ENCODE data around the gene MYBBP1A.

Gene MYBBP1A

DNA sequence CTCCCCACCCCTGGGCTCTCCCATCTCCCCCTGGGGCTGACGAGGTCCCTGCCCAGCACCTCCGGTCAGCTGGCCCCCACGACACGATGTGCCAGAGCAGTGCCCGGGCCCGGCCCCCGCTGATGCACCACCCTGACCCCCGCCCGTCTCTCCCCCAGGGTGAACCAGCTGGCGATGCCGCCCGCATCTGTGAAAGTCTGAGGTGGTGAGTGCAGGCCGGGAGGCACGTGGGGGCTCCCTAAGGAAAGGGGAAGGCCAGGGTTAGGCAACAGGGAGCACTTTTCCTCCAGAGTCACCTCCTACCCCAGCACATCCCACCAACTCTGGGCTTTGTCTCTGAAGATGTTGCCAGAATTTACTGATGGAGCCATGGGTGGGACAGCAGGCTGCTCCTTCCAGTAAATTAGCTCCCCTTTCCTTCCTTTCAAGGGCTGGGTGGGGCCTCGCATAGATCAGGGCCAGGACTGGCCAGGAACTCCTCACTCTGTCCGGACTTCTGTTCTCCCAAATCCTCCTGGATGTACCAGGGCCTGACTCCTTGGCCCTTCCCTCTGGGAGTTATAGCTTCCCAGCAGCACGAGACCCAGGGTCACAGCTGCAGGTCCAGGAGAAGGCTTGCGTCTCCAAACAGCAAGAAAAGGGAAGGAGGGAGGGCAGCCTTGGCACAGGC, 18.3 kb downstream of the MYBBP1A start:
- no peak for DNase-seq (ENCODE audit: low read depth)

DNA sequence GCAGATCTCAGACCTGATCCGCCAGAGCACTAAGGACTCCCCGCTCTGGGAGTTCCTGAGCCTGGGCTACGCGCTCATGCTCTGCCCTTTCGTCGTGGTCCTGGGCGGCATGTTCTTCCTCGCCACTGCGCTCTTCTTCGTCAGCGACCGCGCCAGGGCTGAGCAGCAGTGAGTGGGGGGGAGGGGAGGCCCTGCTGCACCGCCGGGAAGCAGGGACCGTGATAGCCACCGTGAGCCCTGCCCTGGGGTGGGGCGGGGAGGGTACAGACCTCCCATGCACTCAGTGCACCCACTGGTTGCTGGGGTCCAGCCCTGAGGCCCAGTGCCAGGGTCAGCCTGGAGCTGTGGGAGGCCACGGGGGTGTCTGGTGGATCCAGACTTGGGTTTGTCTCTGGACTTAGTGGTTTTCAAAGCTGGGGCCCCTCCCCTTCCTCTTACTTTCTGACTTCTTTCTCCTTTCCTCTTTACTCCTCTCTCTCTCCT, 18.9 kb downstream of the MYBBP1A start:
- DNase-seq (ENCODE audit: low read depth): no peak

DNA sequence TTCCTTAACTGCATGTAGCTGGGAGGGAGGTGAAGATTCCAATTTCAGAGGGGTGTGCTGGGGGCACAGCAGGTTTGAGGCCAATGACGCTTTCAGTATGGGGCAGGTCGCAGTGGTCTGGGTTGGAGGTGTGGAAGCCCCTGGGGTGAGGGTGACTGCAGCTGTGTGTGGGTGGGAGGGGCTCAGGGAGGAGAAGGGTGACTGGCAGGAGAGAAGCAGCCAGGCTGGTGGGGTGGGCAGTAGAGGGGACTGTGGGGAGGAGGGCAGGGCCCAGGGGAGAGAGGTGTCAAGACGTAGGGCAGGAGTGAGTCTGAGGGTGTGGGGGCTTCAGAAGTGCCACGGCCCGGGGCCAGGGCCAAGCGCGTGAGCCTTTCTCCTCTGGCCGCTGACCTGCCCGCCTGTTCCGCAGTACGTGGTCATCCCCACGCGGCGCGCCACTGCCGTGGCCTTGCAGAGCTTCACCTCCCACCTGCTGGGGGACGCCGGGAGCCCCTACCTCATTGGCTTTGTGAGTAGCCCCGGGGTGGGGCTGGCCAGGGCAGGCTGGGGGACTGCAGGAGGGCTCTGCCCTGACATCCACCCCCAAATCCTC, 19.4 kb downstream of the MYBBP1A start:
- no peak for DNase-seq (ENCODE audit: low read depth)

DNA sequence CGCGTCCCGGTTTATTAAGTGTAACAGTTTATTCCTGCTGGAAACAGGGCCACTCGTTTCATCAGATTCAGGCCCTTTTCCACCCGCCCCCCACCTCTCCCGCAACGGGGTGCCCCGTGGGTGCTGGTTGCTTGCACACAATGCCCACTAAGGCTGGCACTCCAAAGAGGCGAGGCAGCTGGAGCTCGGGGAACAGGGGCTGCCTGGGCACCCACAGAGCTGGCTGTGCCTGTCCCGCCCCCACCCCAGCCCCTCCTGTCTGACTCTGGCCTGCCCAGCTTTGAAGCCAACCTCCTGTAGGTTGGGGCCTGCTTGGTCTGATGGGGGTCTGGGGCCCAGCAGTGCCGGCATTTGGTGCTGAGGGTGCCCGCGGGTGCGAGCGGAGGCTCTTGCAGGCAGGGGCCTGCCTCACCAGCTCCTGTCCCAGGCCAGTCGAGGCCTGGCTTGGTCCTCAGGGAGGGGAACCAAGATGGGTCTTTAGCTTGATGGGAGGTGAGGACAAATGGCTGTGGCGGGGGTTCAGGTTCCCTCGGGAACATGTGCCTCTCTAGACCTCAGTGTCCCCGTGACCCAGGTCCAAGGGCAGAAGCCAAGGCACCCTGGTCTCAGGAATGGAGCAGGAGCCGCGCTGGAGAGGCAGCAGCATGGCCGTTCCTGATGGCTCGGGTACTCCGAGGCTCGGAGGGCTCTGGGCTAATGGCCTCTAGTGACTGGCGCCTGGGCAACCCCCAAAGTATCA, 20.1 kb downstream of the MYBBP1A start:
- no peak for DNase-seq (ENCODE audit: low read depth)

DNA sequence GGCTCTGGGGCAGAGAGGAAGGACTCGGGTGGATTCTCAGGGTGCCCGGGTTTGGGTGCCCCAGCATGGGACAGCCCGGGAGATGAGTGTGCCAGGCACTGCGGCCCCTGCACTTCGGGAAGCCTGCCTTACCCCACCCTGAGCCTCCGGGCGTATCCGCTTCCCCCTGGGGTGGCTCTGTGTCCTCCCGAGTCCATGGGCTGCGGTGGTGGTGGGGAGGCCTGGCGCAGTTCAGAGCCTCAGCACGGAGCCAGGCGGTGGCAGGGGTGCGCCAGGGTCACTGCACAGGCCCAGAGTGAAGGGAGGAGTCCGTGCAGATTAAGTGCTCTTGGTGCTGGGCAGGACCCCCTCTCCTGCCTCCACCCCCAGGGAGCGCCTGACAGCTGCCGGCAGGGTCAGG, 20.7 kb downstream of the MYBBP1A start:
- no peak for DNase-seq (ENCODE audit: low read depth)

DNA sequence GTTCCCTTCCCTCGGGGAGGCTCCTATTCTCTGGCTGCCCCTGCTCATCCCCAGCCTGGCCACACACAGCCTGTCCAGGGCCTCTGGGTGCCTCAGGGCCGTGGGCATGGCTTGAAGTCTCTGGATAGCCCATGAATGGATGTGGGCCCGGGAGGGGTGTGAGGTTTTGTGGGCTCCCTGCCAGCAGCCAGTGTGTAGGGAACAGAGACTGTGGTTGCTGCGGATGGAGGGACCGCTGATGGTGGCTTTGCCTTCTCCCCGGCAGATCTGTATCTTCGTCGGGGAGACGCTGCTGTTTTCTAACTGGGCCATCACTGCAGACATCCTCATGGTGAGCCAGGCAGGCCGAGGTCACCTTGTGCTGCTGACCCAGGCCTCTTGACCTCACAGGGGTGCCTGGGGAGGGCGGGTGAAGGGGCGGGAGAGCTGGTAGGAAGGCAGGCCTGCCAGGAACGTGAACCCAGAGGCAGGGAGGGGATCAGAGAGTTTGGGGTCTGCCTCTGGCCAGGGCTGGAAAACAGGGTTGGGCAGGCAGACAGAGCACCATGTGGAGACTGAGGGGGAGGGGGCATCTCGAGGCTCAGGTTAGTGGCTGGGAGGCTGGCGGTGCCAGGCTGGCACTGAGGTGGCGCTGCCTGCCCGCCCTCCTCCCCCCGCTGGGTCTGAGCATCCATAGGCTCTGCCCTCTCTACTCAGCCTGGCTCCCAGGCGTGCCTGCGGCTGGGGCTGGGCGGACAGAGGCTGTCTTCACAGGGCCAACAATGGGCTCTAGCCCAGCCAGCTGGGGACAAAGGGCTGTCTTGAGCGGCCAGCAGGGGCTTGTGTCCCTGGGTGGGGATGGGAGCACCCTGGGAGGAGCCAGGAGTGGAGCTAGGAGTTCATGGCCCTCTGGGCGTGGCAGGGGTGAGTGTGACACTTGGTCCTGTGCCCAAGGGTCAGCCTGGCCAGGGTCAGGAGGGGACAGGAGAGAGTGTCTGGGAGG, 21.4 kb downstream of the MYBBP1A start:
- DNase-seq (ENCODE audit: low read depth): no peak

DNA sequence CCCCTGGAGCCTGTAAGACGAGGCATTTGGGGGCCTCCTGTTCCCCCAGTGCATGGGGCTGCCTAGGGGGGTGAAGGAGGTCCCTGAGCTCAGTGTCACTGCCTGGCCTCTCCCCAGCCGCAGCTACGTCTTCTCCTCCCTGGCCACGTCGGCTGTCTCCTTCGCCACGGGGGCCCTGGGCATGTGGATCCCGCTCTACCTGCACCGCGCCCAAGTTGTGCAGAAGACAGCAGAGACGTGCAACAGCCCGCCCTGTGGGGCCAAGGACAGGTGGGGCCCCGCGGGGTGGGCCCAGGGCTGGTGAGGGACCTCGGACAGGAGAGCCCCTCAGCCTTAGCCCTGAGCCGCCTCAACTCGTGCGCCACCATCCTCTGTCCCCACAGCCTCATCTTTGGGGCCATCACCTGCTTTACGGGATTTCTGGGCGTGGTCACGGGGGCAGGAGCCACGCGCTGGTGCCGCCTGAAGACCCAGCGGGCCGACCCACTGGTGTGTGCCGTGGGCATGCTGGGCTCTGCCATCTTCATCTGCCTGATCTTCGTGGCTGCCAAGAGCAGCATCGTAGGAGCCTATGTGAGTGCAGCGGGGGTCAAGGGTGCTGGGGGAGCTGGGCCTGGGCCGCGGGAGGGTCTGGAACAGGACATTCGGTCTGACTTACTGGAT, 22.2 kb downstream of the MYBBP1A start:
- no peak for DNase-seq (ENCODE audit: low read depth)

DNA sequence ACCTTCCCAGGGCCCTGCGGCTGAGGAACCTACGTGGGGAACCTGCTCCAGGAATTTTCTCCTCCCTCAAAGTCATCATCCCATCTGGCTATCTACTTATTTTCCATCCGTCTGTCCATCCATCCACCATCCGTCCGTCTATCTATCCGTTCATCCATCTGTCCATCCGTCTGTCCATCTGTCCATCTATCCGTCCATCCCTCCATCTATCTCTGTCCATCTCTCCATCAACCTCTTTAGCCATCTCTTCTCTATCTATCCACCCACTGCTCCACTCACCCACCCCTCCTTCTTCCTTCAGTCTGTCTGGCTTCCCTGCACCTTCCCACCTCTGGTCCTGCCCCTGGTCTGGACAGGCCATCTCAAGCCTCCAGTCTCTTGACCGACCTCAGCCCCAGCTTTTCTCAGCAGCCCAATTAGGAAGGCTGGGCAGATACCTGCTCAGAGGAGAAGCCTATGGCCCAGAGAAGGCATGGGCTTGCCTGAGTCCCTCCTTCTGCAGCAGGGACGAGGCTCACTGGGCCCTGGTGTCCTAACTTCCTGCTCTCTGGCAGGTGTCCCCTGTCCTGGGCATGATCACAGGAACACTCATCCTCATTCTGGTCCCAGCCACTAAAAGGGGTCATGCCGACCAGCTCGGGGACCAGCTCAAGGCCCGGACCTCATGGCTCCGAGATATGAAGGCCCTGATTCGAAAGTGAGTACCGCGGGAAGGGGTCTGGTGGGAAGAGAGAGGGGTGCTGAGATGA, 23.0 kb downstream of the MYBBP1A start:
- no peak for DNase-seq (ENCODE audit: low read depth)

DNA sequence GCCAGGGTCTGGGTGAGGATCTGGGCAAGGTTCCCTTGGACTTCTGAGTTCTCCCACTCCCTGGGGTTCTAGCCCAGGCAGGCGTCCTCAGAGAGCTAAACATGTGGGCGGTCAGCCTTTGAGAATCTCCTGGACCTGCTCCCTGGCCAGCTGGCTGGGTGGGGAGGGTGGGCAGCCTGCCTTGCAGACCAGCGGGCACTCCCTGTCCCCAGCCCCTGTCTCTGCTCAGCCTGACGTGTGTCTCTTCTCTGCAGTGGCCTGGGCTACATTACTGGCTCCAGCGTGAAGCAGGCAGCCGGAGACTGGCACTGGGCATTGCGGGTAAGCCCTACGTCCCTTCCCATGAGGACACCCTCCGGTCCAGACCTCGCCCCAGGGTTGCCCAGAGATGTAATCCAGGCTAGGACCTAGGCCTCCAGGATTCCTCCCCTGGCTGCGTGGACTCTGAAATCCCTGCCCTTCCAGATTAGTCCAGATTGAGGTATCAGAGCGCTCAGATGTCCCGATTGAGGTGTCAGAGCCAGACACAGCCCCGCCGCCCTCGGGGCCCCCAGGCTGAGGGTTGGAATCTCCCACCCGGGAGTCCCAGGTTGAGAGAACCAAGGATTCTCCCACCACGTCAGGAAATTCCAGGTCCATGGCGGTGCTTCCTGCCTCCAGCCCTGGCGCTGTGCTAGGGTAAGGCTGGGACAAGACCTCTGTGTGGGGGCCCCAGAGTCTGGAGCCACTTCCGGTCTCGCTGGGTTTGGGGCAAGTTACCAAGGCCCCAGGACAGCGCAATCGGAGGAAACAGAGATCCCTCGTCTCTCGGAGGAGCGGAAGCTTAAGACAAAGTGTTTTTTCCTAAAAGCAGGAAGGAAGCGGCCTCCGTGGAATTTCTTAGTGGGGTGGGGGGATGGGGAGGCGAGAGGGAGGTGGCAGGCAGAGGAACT, 24.1 kb downstream of the MYBBP1A start:
- DNase-seq (ENCODE audit: low read depth): no peak

DNA sequence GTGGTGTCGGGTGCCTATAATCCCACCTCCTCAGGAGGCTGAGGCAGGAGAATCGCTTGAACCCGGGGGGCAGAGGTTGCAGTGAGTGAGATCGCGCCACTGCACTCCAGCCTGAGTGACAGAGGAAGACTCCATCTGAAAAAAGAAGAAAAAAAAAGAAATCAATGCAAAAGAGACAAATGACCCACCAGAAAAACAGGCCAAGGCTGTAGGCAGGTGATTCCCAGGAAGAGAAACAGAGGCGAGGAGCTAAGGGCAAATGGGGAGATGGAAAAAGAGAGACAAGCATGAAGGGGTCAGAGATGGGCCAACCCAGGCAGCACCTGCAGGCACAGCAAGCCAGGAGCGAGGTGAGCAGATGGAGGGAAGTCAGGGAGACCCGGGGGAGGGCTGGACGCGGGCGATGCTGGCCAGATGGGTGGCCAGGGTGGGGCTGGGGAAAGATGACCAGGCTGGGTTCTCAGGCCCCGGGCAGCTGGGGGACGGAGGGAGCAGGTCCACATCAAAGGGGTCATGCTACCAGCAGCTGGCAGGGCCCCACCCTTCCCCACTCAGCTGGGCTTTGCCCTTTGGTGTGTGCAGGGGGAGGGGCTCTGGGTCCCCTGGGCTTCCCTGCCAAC, 25.5 kb downstream of the MYBBP1A start:
- no peak for DNase-seq (ENCODE audit: low read depth)

DNA sequence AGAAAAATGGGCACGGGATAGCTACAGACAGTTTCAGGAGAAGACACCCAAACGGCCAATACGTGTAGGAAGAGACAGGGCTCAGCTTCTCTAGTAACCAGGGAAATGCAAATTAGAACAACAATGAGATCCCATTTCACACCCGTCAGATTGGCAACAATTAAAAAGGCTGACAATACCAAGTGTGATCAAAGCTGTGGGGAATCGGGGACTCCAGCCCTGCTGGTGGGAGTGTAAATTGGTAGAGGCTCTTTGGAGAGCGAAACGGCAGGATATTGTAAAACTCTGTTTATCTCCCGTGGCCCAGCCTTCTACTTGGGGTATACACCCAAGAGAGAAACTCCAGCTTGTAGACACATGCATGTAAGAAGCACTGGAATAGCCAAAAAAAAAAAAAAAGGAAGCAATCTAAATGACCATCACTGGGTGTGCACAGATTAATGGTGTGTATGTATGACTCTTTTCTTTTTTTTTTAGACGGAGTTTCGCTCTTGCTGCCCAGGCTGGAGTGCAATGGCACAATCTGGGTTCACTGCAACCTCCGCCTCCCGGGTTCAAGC, 27.5 kb downstream of the MYBBP1A start:
- DNase-seq (ENCODE audit: low read depth): no peak

DNA sequence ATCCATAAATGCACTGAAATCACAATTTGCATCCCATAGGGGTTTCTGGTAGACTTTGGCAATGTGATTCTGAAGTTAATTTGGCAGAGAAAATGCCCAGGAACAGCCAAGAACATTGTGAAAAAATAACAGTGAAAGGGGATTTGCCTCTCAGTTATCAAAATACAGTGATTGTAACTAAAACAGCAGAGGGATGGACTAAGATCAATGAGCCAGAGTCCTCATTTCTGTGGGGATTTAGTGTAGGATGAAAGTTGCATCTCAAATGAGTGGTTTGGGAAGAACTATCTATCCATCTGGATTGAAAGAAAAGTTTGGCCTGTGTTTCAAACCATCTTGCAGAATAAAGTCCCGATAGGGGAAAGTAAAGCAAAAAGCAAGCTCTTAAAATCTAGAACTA, 28.1 kb downstream of the MYBBP1A start:
- no peak for DNase-seq (ENCODE audit: low read depth)

DNA sequence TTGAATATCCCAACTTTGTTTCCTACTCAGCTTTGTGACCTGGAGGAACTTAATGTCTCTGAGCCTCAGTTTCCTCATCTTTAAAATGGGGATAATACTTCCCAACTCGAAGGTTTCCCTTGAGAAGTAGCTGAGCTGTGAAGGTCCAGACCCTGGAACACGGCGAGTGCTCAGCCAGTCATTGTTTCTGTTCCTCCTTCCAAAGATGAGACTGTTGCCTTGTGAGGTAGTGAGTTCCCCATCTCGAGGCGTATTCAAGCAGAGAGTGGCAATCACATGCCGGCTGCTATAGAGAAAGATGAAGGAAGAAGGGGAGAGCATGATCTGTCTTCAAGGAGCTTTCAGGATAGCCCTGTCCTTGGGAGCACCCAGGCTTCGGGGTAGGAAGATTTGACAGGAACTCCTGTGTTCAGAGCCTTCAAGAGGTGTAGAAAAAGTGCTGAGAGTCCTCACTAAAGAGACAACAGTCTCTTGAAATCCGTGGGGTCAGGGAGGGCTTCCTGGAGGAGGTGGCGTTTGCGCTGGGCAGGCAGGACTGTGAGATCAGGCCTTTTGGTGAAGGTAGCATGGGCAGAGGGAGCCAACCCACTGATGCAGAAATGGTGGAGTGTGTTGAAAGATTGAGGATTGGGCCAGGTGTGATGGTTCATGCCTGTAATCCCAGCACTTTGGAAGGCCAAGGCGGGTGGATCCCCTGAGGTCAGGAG, 29.3 kb downstream of the MYBBP1A start:
- no peak for DNase-seq (ENCODE audit: low read depth)

DNA sequence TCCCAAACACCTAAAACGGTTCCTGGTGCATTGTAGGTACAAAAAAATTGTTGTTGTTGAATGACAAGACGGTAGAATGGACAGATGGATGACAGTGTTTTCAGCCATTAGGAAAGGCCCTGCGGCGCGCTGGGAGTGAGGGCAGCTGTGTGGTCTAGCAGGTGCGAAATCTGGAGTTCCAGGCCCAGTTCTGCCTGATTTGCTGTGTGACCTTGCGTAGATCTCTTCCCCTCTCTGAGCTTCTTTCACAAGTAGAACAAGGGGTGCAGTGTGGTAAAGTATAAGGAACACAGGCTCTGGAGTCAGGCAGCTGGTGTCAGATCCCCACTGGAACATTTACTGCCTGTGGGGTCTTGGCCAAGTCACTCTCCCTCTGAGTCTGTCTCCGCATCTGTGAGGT, 31.2 kb downstream of the MYBBP1A start:
- DNase-seq (ENCODE audit: low read depth): no peak

DNA sequence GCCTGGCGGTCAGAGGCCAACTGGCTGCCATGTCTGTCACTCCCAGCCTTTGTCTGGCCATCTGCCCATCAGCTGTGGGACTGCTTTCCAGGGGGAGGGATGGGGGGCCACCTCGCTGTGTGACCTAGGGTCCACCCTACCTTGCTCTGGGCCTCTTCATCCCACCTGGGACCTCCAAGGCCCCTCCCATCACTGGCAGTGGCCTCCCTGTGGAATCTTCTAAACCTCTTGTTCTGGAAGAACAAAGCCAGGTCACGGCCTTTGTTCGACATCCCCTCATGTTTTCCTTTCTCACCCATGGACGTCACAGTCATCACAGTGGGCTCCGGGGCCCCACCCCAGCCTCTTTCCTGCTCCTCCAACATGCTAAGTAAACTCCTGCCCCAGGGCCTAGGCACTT, 32.5 kb downstream of the MYBBP1A start:
- no peak for DNase-seq (ENCODE audit: low read depth)

DNA sequence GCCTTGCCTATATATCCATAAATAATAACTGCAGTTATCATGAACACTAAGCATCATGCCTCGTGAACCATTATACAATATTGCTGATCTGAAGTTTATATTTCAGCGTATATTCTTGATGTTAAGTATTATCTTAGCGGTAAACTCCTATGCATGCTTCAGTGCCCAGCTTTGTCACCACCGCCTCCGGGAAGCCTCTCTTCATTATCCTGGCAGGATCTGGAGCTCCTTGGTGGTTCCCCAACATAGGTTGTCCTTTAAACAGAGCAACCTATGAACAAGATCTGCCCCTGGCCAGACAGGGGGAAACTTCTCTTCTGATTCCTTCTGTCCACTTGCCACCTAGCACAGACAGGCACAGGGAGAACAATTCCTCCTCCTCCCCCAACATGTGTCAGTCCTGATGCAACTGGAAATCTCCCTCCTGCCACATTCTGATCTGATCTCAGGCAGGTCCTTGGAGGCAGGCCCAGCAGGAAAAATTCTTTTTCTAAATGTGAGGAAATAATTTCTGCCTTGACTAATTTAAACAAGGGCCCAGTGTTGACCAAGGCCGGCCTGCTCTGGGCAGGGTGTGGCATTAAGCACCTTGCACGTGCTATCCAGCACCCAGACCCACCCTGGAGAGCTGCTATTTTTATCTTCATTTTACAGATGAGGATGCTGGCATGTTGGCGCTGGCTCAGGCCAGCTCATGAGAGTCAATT, 34.1 kb downstream of the MYBBP1A start:
- no peak for DNase-seq (ENCODE audit: low read depth)

DNA sequence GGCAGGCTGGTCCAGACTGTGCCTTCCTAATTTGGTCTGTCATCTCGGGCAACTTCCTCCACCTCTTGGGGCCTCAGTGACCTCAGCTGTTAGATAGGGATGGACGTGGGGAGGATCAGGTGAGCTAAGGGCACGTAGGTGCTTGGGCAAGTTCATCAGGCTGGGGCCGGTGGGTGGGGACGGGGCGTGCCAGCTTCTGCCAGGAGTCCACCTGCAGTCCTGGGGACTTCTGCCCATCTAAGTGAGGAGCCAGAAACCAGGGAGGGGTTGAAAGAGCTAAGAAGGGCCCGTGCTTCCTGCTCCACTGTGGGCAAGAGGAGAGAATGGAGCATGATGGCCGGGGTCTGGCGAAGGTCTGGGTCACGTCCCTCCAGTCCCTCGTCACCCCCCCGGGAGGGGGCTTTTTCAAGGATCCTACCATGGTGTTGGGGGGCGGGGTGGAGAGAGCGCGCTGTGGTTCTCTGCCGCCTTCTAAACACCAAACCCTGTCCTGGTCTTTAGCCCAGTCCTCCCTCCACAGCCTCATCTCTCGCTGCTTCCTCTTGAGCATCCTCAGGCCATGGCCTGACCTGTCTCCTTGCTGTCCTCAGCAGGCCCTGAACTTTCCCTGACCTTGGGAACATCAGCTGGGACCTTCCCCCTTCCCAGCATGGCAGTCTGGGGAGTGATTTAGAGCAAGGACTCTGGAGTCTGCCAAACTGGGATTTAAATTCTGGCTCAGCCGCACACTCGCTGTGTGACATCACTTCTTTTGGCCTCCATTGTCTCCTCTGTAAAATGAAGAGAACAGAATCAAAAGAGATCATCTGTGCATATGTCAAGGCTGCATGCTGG, 34.9 kb downstream of the MYBBP1A start:
- no peak for DNase-seq (ENCODE audit: low read depth)

All from stimulated activated CD8-positive, alpha-beta memory T cell treated with anti-CD3 and anti-CD28 coated beads, Interleukin-12 subunit alpha, Interleukin-12 subunit beta, amount 100 ng/mL, for 1 hour (primary cell).